Fibroblast of skin of abdomen (primary cell): ENCODE data around the gene PCNT.

Source experiments
- DNase-seq: peaks from one replicate; pipeline ENCODE4 v3.0.0-alpha.2; 2013

PCNT gene

DNA sequence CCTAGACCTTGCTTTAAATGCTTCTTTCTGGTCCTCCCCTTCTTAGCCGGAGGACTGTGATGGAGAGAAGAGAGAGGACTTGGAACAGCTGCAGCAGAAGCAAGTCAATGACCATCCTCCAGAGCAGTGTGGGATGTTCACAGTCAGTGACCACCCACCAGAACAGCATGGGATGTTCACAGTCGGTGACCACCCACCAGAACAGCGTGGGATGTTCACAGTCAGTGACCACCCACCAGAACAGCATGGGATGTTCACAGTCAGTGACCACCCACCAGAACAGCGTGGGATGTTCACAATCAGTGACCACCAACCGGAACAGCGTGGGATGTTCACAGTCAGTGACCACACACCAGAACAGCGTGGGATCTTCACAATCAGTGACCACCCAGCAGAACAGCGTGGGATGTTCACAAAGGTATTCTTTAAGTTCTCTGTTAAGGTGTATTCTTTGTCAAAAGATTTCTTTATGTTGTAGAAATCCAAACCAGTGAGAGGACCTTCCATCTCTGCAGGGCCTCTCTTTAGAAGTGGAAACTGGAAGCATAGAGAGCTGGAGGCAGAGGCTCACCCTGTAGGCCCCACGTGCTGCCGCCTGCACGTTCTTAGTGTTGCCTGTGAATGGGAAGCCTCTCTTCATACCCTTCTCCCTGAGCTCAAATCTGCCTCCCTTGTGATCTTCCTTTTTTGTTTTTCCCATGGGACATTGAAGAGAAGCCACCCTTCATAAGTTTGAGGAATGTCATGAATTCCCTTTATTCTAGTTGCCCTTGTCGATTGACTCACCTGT lies 10.6 kb downstream of the PCNT start:
- DNase-seq, result no peak

DNA sequence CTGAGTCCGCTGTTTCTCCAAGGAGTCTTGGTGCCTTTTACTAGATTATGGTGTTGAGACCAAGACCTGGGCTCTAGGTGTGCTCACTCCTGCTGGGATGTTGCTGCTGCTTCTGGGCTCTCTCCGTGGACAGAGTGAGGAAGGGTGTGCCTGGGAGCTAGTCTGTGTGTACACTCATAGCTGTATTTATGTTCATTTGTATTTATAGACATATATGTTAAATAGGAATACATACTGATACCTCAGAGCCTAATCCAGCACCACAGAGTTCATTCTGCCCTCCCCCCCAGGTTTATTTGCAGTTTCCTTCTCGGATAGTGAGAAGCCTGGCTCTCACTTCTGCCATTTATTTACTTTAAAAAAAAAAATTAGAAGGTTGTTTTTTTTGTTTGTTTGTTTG lies 12.6 kb downstream of the PCNT start:
- DNase-seq, result no peak

DNA sequence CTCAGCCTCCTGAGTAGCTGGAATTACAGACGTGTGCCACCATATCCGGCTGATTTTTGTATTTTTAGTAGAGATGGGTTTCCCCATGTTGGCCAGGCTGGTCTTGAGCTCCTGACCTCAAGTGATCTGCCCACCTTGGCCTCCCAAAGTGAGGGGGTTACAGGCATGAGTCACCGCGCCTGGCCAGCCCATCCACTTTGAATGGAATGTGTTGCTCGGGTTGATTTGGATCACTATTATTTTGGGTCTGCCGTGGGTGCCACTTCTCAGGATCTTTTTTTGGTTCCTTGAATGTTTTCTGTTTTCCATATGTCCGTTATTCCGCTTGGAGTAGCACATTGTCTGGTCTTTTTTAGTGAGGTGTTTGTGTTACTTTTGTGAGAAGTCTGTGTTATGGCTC lies 17.0 kb downstream of the PCNT start:
- no peak for DNase-seq

DNA sequence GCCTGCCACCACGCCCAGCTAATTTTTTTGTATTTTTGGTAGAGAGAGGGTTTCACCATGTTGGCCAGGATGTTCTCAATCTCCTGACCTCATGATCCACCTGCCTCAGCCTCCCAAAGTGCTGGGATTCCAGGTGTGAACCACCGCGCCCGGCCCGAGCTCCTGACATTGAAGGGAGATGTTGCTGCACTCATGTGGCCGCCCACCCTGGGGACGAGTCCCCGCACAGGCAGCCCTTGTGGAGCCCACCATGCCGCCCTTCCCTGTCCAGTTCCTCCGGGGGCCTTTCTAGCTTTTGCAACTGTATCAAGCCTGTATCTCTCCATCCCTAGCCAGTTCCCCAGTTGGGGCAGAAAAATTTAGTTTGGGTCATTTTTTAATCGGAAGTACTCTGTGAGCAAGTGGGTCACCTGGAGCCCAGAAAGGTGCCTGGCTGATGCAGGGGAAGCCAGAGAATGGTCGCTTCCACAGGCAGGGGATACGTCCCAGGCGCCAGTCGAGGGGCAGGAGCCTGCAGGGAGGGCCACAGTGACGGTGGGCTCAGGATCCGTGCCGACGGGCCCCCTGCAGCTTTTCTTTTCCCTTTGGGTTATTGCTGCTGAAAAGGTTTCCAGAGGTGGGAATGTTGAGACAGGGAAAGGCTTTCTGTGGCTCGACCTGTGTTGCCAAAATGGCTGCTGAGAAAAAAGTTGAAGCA lies 20.4 kb downstream of the PCNT start:
- no peak for DNase-seq

- no peak for DNase-seq
Measured at GRCh38 chr21:46345861-46346260, 21.9 kb downstream of the PCNT start.

DNA sequence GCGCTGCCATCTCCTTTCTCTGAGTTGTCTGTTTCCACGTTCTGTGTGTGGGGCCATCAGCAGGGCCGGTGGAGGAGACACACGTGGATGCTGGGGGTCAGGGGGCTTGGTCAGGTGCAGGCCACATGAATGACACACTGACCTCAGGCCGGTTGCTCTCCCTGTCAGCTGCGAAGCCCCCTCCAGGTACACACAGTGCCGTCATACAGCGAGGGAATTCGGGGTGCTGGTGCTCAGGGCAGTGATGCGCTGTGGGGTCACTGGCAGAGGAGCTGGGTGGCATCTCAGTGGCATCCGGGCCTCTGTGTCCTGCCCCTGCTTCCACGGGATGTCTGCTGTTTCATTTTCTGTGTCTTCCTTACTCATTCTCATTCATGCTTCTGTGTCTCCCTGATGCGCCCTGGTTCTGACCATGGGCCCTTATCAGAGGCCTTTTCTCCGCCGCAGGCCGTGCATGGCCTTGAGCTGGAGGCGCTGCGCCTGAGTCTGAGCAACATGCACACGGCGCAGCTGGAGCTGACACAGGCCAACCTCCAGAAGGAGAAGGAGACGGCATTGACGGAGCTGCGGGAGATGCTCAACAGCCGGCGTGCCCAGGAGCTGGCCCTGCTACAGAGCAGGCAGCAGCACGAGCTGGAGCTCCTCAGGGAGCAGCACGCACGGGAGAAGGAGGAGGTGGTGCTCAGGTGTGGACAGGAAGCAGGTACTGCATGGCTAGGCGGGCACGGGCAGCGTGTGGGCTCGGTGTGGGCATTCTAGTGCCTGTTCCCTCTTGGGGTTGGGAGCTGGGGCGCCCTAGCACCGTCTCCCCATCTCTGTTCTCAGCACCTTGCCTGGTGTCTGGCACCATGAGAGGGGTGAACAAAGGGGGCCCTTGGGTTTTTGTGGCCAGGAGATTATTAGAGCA lies 22.6 kb downstream of the PCNT start:
- no peak for DNase-seq

DNA sequence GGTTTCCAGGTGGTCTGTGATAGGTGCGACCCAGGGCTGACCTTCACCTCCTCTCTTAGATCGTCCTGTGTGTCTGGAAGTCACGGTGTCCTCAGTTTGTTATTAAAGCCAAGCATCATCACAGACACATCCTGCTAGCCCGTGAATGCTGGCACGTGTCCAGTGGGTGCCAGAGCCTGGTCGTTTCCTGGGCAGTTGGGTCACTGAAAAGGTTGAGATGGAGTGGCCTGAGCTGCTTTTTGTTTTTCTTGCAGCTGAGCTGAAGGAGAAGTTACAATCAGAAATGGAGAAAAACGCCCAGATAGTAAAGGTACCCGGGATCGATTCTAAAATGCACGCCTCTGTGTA lies 23.2 kb downstream of the PCNT start:
- no peak for DNase-seq

DNA sequence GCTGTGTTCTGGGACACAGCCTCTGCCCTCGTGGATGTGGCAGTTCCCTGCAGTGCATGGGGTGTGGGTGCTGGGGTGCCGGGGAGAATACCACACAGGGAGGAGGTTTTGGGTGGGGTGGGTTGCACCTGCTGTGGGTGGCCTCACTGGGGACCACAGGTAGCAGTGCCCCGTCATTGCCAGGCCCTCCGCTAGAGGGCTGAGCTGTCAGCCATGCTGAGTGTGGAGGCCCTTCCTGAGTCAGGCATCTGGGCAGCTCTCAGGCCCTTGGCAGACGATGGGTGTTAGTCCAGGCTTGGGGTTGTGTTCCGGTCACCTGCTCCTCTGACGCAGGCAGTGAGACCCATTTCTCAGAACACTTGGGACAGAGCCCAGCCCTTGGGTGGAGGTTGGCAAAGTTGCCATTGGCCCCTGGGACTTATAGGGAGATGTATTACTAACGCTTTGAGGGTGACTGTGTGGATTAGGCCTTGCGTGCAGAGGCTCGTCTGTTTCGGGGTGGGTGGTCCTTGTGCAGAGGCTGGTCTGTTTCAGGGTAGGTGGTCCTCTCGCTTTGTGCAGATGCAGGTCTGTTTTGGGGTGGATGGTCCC lies 23.9 kb downstream of the PCNT start:
- no peak for DNase-seq

DNA sequence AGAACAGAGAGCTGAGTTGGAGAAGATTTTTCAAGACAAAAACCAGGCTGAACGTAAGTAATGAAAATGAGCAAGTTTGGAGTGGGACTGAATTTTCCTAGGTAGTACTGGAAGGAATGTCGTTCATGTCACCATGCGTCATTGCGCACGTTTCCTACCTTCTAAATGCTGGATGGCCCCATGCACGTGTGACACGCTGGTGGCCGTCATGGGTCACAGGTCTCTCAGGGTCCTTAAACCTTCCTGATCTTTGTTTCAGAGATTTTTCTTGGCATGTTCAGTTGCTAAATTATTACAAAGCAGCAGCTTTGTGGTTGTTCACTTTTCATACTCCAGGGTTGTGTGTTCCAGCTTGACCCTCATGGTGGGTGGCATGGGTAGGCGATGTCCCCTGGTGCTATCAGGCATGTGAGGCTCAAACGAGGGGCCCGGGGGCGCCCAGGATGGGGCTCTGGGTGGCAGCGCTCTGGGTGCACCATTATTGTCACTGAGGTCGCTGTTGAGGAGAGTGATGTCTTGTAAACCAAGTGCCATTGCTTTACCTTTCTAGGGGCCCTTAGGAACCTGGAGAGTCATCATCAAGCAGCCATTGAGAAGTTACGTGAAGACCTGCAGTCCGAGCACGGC lies 25.3 kb downstream of the PCNT start:
- DNase-seq, result no peak

DNA sequence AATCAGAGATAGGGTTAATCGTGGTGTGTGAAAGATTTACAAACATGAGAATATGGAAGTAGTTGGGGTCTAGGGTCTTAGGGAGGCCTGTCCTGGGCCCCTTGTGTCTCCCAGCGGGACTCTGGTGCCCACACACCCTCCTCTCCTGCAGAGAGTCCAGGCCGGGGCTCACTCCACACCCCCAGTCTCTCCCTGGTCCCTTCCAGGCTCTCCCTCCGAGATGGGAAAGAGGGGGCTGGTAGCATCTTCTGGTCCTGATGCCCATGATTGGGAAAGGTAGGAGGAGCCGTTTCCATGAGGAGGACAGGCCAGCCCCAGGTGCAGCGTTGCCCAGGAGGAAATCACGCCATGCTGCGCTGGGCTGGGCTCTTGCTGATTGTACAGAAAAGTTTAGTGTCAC lies 26.6 kb downstream of the PCNT start:
- DNase-seq, result no peak

GRCh38 chr21:46350981-46351380 lies 27.0 kb downstream of the PCNT start:
- no peak for DNase-seq

- DNase-seq, result no peak
Measured at GRCh38 chr21:46351476-46352163, 27.7 kb downstream of the PCNT start.

DNA sequence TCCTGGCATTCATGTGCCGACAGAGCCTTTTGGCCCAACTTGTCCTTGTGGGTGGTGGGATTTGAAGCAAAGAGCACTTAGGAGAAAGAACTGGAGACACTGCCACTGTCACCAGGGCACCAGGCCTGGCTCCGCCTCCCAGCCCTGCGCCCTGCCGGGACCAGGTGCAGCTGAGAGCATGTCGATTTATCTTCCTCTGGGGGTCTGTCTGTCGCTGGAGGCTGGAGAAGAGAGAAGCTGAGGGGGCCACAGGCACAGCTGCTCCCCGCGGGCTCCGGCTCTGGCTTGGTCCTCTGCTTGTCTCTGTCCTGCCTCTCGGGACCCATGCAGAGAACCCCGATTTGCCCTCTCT lies 28.2 kb downstream of the PCNT start:
- DNase-seq, result no peak

GRCh38 chr21:46352913-46353312 lies 29.0 kb downstream of the PCNT start:
- no peak for DNase-seq

- DNase-seq, result no peak
Measured at GRCh38 chr21:46354046-46354445, 30.1 kb downstream of the PCNT start.

- DNase-seq, result no peak
Measured at GRCh38 chr21:46354518-46354917, 30.6 kb downstream of the PCNT start.

- DNase-seq, result no peak
Measured at GRCh38 chr21:46355161-46356004, 31.4 kb downstream of the PCNT start.

DNA sequence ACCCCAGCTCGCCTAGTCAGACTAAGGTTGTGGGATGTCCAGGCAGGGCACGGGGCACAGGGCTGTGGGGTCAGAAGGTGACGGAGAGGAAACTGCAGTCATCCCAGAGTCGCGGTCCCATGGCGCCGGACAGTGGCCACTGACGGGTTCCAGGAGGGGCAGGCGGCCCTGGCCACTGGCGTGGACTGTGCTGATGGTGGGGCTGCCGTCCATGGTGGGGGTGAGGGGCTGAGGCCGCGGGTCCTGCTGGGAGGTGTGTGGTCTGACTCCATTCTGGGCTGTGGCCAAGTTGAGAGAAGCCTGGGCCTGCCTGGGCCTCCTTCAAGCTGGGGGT lies 32.0 kb downstream of the PCNT start:
- no peak for DNase-seq

DNA sequence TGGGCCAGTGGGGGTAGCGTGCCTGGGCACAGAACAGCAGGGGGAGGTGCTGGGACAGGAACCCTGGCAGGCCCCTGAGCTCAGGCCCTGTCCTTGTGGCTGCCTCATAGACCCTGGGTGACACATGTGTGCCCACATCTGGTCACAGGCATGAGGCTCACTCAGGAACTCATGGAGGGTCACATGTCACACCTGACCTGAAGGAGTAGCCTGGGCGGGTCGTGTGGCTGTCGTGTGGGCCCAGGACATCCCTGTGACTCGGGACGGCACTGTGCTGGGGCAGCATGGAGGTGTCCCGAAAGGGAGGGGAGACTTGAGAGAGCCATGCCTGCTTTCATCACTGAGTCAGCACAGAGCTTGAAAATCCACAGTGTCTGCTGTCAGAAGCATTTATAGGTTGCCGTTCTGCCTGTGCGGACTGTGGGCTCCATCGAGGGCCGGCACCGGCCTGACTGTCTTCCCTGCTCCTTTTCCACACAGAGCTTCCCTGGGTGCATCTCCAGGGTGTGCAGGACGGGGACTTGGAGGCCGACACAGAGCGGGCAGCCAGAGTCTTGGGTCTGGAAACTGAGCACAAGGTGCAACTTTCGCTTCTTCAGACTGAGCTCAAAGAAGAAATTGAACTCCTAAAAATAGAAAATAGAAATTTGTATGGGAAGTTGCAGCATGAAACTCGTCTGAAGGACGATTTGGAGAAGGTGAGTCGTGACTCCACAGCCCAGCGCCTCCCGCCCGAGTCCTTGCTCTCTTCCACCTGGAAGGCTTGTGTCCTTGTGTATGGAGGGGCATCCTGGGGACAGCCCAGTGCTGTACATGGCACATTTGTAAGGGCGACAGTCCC lies 32.8 kb downstream of the PCNT start:
- no peak for DNase-seq

DNA sequence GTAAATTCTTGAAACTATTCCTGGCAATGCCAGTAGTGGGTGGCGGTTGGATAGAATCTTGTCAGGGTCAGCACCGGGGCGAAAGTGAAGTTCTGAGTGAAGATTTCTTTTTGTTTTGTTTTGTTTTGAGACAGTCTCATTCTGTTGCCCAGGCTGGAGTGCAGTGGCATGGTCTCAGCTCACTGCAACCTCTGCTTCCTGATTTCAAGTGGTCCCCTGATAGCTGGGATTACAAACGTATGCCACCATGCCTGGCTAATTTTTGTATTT lies 33.3 kb downstream of the PCNT start:
- DNase-seq, result no peak
